MM.1S (cell line): ENCODE results near the gene GLS.

Experiments
- EZH2 ChIP-seq: fragments of 300-600 bp; sonication (generic); optimal IDR thresholded peaks from 2 replicates; pipeline ENCODE3; 2017; ENCODE audit warnings: low read depth, mild to moderate bottlenecking, antibody characterized with exemption, low read length, mixed read lengths
- EZH2phosphoT487 ChIP-seq: fragments of 300-600 bp; sonication (generic); IDR thresholded peaks from 2 replicates; pipeline ENCODE4 v1.6.1; 2018; ENCODE audit warnings: antibody characterized with exemption, low read length
- TF ChIP-seq, protein P1 (sequence below): fragments of 300-600 bp; sonication (generic); IDR thresholded peaks from 2 replicates; pipeline ENCODE4 v1.5.1; 2016; ENCODE audit warnings: antibody characterized with exemption, low read length, mixed read lengths

DNA sequence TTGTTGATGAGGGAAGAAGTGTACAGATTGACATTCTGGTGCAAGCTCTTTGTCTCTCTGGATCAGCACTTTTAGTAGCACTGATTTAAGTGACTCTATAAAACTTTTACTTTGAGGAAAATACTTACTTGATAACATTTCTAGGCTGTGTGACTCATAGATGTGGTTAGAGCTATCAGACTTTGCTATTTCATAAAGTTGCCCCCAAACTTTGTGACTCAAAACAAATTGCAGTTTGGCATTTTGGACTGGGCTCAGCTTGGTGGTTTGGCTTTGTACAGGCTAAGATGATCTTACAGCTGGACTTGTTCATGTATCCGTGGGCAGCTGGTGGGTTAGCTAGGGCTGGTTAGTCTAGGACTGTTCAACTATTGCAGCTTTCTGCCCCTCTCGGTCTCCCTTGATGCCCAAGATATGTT, 42.1 kb upstream of the GLS start:
- TF ChIP-seq, protein P1, sequence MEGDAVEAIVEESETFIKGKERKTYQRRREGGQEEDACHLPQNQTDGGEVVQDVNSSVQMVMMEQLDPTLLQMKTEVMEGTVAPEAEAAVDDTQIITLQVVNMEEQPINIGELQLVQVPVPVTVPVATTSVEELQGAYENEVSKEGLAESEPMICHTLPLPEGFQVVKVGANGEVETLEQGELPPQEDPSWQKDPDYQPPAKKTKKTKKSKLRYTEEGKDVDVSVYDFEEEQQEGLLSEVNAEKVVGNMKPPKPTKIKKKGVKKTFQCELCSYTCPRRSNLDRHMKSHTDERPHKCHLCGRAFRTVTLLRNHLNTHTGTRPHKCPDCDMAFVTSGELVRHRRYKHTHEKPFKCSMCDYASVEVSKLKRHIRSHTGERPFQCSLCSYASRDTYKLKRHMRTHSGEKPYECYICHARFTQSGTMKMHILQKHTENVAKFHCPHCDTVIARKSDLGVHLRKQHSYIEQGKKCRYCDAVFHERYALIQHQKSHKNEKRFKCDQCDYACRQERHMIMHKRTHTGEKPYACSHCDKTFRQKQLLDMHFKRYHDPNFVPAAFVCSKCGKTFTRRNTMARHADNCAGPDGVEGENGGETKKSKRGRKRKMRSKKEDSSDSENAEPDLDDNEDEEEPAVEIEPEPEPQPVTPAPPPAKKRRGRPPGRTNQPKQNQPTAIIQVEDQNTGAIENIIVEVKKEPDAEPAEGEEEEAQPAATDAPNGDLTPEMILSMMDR = no peak
- TF ChIP-seq EZH2phosphoT487 (no peak), EZH2 (no peak)
